GM12878 (cell line): ENCODE data around the gene DPP3. TPM values are rescaled to one million over a fixed set of nuclear protein-coding genes. Genes with fewer than 3 reads are reported as not detected.

Experiments used
- ATAC-seq: fragments of 200-7000 bp; cut with Tn5 transposase; 3 replicates; pipeline ENCODE4 v1.9.1; 2020; ENCODE audit warnings: mild to moderate bottlenecking, moderate library complexity
- BruUV-seq: library from RNA; stranded (reverse); fragments of 400-500 nt; replicated peaks from 2 replicates; lab custom pipeline; 2021; lab: Mats Ljungman, UMichigan
- CTCF ChIA-PET: fragments of 300-600 bp; sonication (Branson Sonifier 250); formaldehyde crosslinking; extraction: SDS; loops from one replicate; lab custom pipeline; 2021; ENCODE audit warnings: inconsistent platforms; lab: Yijun Ruan, JAX
- POLR2A ChIA-PET: fragments of 350-600 bp; formaldehyde crosslinking; extraction: SDS; loops from one replicate; lab custom pipeline; 2021; ENCODE audit warnings: inconsistent platforms; lab: Charles Lee
- RAD21 ChIA-PET: fragments of 300-600 bp; sonication (Branson Sonifier 250); formaldehyde crosslinking; loops from one replicate; lab custom pipeline; 2023; ENCODE audit warnings: antibody characterized with exemption; ENCODE audit not compliant: unreplicated experiment; lab: Charles Lee
- SMC1A ChIA-PET: fragments of 300-600 bp; sonication (Branson Sonifier 250); formaldehyde crosslinking; loops from one replicate; lab custom pipeline; 2023; ENCODE audit not compliant: unreplicated experiment, uncharacterized antibody; lab: Charles Lee
- DNase-seq: peaks from one replicate; pipeline ENCODE4 v3.0.0-alpha.2; 2011; ENCODE audit warnings: low read depth, low spot score
- FAIRE-seq: peaks from 3 replicates; lab custom pipeline; 2011; peaks lifted over from hg19 to GRCh38; lab: Jason Lieb, UNC
- H2AFZ ChIP-seq: 2 replicates; pipeline ENCODE4 v1.6.0; 2011; ENCODE audit warnings: low read depth, low read length, control low read depth; ENCODE audit not compliant: control insufficient read depth
- H3K27ac ChIP-seq: 2 replicates; pipeline ENCODE4 v1.5.1; 2011; ENCODE audit warnings: control low read depth; ENCODE audit not compliant: control insufficient read depth, insufficient read depth
- H3K27me3 ChIP-seq, 2 experiments: replicated peaks in 1 of 2; 2 replicates each; pipeline versions ENCODE4 v1.6.0 to v1.6.1; 2011; ENCODE audit warnings: low read length in 1 of 2; ENCODE audit not compliant: control insufficient read depth in 2 of 2, insufficient read depth in 2 of 2
- H3K36me3 ChIP-seq, 2 experiments: 2 replicates each; pipeline ENCODE4 v1.5.1; 2011; ENCODE audit warnings: low read length in 1 of 2; ENCODE audit not compliant: control insufficient read depth in 2 of 2, insufficient read depth in 2 of 2
- H3K4me1 ChIP-seq: 2 replicates; pipeline ENCODE4 v1.6.1; 2011; ENCODE audit warnings: mild to moderate bottlenecking, low read length, moderate library complexity, mixed read lengths; ENCODE audit not compliant: control insufficient read depth, insufficient read depth
- H3K4me2 ChIP-seq: 2 replicates; pipeline ENCODE4 v1.6.0; 2011; ENCODE audit warnings: control low read depth; ENCODE audit not compliant: control insufficient read depth, insufficient read depth
- H3K4me3 ChIP-seq: fragments of 200-600 bp; sonication (generic); 2 replicates; pipeline ENCODE4 v1.5.1; 2016
- H3K79me2 ChIP-seq: 2 replicates; pipeline ENCODE4 v1.6.0; 2011; ENCODE audit warnings: low read length; ENCODE audit not compliant: control insufficient read depth, insufficient read depth
- H3K9ac ChIP-seq: 2 replicates; pipeline ENCODE4 v1.8.0; 2011; ENCODE audit warnings: low read length, control low read depth, mixed read lengths; ENCODE audit not compliant: control insufficient read depth, insufficient read depth
- H3K9me3 ChIP-seq: replicated peaks from 3 replicates; pipeline ENCODE4 v1.5.1; 2011; ENCODE audit warnings: mild to moderate bottlenecking, low read length; ENCODE audit not compliant: control insufficient read depth, insufficient read depth
- H4K20me1 ChIP-seq: 2 replicates; pipeline ENCODE4 v1.6.0; 2011; ENCODE audit not compliant: control insufficient read depth, insufficient read depth
- BCLAF1 ChIP-seq: fragments of 450-650 bp; IDR thresholded peaks from 2 replicates; pipeline ENCODE4 v1.6.1; 2017; ENCODE audit warnings: antibody characterized with exemption, mild to moderate bottlenecking, moderate library complexity
- CBX3 ChIP-seq: fragments of 200-600 bp; sonication (generic); IDR thresholded peaks from 2 replicates; pipeline ENCODE4 v1.6.1; 2016; ENCODE audit warnings: low read depth, borderline replicate concordance
- ELK1 ChIP-seq: IDR thresholded peaks from 2 replicates; pipeline ENCODE4 v1.6.1; 2012; ENCODE audit warnings: low read depth, low read length, improper control_type of control experiment
- HDAC2 ChIP-seq: fragments of 200-600 bp; sonication (generic); IDR thresholded peaks from 2 replicates; pipeline ENCODE4 v1.6.1; 2017
- HDGF ChIP-seq: fragments of 450-650 bp; IDR thresholded peaks from 2 replicates; pipeline ENCODE4 v1.6.1; 2016; ENCODE audit warnings: antibody characterized with exemption
- IKZF2 ChIP-seq, 2 experiments: fragments of 450-650 bp; IDR thresholded peaks; 2 replicates each; pipeline ENCODE4 v1.6.1; 2017; ENCODE audit warnings: mild to moderate bottlenecking in 2 of 2, moderate library complexity in 2 of 2
- IRF4 ChIP-seq: IDR thresholded peaks from 2 replicates; pipeline ENCODE4 v1.6.1; 2011; ENCODE audit warnings: low read depth, low read length
- MAX ChIP-seq: IDR thresholded peaks from 2 replicates; pipeline ENCODE4 v1.6.1; 2012; ENCODE audit warnings: low read depth, low read length, improper control_type of control experiment
- NFIC ChIP-seq: IDR thresholded peaks from 2 replicates; pipeline ENCODE4 v1.6.1; 2012; ENCODE audit warnings: low read depth, mild to moderate bottlenecking, inconsistent platforms, low read length, moderate library complexity
- PKNOX1 ChIP-seq: fragments of 450-650 bp; IDR thresholded peaks from 2 replicates; pipeline ENCODE4 v1.6.1; 2016; ENCODE audit warnings: mild to moderate bottlenecking
- POU2F2 ChIP-seq: IDR thresholded peaks from 3 replicates; pipeline ENCODE4 v1.6.1; 2011; ENCODE audit warnings: low read depth, mild to moderate bottlenecking, low read length, borderline replicate concordance
- RAD21 ChIP-seq: IDR thresholded peaks from 2 replicates; pipeline ENCODE4 v1.6.1; 2011; ENCODE audit warnings: mild to moderate bottlenecking, low read depth, low read length, moderate library complexity; ENCODE audit not compliant: insufficient read depth
- RB1 ChIP-seq: fragments of 450-650 bp; formaldehyde crosslinking; IDR thresholded peaks from 2 replicates; pipeline ENCODE4 v1.6.1; 2017; ENCODE audit warnings: mild to moderate bottlenecking, borderline replicate concordance
- RCOR1 ChIP-seq: conservative IDR thresholded peaks from 2 replicates; pipeline ENCODE4 v1.6.1; 2012; ENCODE audit warnings: low read depth, low read length, improper control_type of control experiment
- TAF1 ChIP-seq: IDR thresholded peaks from 2 replicates; pipeline ENCODE4 v1.6.1; 2011; ENCODE audit warnings: mild to moderate bottlenecking, low read depth, low read length, borderline replicate concordance
- TARDBP ChIP-seq: IDR thresholded peaks from 2 replicates; pipeline ENCODE4 v1.6.1; 2016; ENCODE audit warnings: borderline replicate concordance
- WGBS: methylation state at CpG from one replicate; pipeline ENCODE4 v1.1.6; 2016; ENCODE audit warnings: low lambda C conversion rate; ENCODE audit not compliant: insufficient replicate concordance, insufficient coverage; ENCODE audit errors: missing lambda C conversion rate; 5-methylcytosine and 5-hydroxymethylcytosine counted together
- in situ Hi-C: fragments of 300-500 bp; cut with MboI; formaldehyde crosslinking; loops from 9 replicates; pipeline ENCODE4 v1.14.3; 2018; ENCODE audit warnings: mixed read lengths
- intact Hi-C: fragments of 100-400 bp; cut with micrococcal nuclease; formaldehyde crosslinking; loops from one replicate; pipeline ENCODE4 v1.14.2; 2022; ENCODE audit not compliant: unreplicated experiment
- polyA plus RNA-seq, 11 experiments: library from polyadenylated mRNA; depleted of rRNA in 4 of 11; unstranded in 6 of 11; stranded (reverse) in 5 of 11; fragments of >200 nt; fragmentation: Nextera tagmentation in 4 of 11; fragmentation: Illumina TruSeq in 1 of 11; extraction: Ambion mirVana in 4 of 11; extraction: Trizol in 1 of 11; gene quantifications; 1 replicate in 1 of 11; 2 replicates in 10 of 11; pipeline versions ENCODE4 v1.2.1 to v1.2.3, GENCODE V29; 2011 to 2016; ENCODE audit warnings: inconsistent platforms in 2 of 11, missing spikeins in 2 of 11, low read depth in 1 of 11
- total RNA-seq, 4 experiments: library from RNA; depleted of rRNA in 3 of 4; stranded (reverse); fragments of >200 nt in 3 of 4; fragmentation: Illumina TruSeq in 1 of 4; extraction: Trizol in 1 of 4; gene quantifications; 2 replicates each; pipeline versions ENCODE4 v1.2.1 to v1.2.3, GENCODE V29; 2013 to 2021

DPP3 gene
- total and polyA plus RNA-seq, 10 of the 15 experiments (the other 5 are each of a cell fraction or from before 2014, with no cell fraction given), result 6.0 to 117 (median 78.1) TPM

- ChIA-PET POLR2A (interaction anchor here (0.5 to 1.4 kb wide), 12 partner anchors 10 to 239 kb away, joined by 3 to 7 read pairs (median 3); partner anchors contain the start of genes DPP3, NPAS4, PELI3 and RBM4B), CTCF (interaction anchor here (0.7 to 5.1 kb wide), 23 partner anchors 9 to 417 kb away, joined by 3 to 46 read pairs (median 6); partner anchors contain the start of genes DPP3, PELI3, RBM4B and YIF1A), SMC1A (interaction anchor here (0.7 to 1.7 kb wide), 19 partner anchors 8 to 405 kb away, joined by 3 to 8 read pairs (median 4); partner anchors contain the start of genes BRMS1, DPP3, NPAS4 and RBM4B), RAD21 (interaction anchor here (0.7 to 2.2 kb wide), 13 partner anchors 17 to 240 kb away, joined by 3 to 23 read pairs (median 7); partner anchors contain the start of genes DPP3, NPAS4, PELI3 and RBM4B)
- in situ Hi-C loops, result no loop called here
- H3K9me3 ChIP-seq, result no peaks in the 10 kb centered on the region; the same call in 2 of the 3 replicates
- peak within 1 kb of the TSS; percentile 75 for H3K9ac ChIP-seq
- peak within 1 kb of the TSS; percentile 98 for H3K4me3 ChIP-seq
- intact Hi-C loops, result loop anchor here (1.0 to 10.0 kb wide), 2 partner anchors 42 to 236 kb away; partner anchors contain the start of genes DPP3 and RBM4B
- no peaks in the 10 kb centered on the region for H3K4me1 ChIP-seq
- H3K27me3 ChIP-seq, result no peaks in the 10 kb centered on the region; a peak in 1 of 4 replicates
- peak within 1 kb of the TSS; percentile 97 for H2AFZ ChIP-seq
- ATAC-seq (peak; percentile 99), FAIRE-seq (peak; percentile 100), DNase-seq (peak; percentile 95)
- peaks cover 0 to 2% of the 10 kb centered on the region in 2 experiments; a peak in 3 of 4 replicates for H3K36me3 ChIP-seq
- no TSS peak for BruUV-seq
- 7% methylated on average over 44 of the region's 45 CpGs for WGBS
- peaks cover 5% of the 10 kb centered on the region for H3K79me2 ChIP-seq
- H3K27ac ChIP-seq, result peak within 1 kb of the TSS; percentile 85
- peak within 1 kb of the TSS; percentile 98 for H3K4me2 ChIP-seq
- H4K20me1 ChIP-seq, result no peaks in the 10 kb centered on the region
- TF ChIP-seq TAF1, result peak; percentile 86
- TF ChIP-seq BCLAF1, result no peak
- peak; percentile 68; the same call in 1 of the 2 replicates for TF ChIP-seq TARDBP
- no peak for TF ChIP-seq PKNOX1
- peak; percentile 35; the same call in 1 of the 2 replicates for TF ChIP-seq IRF4
- TF ChIP-seq ELK1, result no peak
- peak; percentile 94; the same call in 1 of the 2 replicates for TF ChIP-seq RB1
- TF ChIP-seq NFIC, result no peak; the same call in 1 of the 2 replicates
- peak; percentile 65; the same call in 1 of the 3 replicates for TF ChIP-seq POU2F2
- peak in 1 of 2 experiments; percentile 30; a peak in 1 of 4 replicates for TF ChIP-seq IKZF2 (IDR thresholded peaks at IDR 0.05)
- no peak for TF ChIP-seq HDAC2
- no peak for TF ChIP-seq CBX3
- no peak for TF ChIP-seq RCOR1
- peak; percentile 42; the same call in 1 of the 2 replicates for TF ChIP-seq MAX
- peak; percentile 37; the same call in 1 of the 2 replicates for TF ChIP-seq RAD21
- 0 out of 2 replicates have a peak, but pooled peaks have one; percentile 30 for TF ChIP-seq HDGF
Measured at GRCh38 chr11:66438504-66439466, 41.4 kb upstream of the DPP3 start, which contains the start of gene MRPL11. Gene MRPL11 (minus strand): TSS chr11:66438848. CDS start chr11:66438754, 94 bp downstream.
